ENCODE results near the gene OSBPL3.

Gene OSBPL3

DNA sequence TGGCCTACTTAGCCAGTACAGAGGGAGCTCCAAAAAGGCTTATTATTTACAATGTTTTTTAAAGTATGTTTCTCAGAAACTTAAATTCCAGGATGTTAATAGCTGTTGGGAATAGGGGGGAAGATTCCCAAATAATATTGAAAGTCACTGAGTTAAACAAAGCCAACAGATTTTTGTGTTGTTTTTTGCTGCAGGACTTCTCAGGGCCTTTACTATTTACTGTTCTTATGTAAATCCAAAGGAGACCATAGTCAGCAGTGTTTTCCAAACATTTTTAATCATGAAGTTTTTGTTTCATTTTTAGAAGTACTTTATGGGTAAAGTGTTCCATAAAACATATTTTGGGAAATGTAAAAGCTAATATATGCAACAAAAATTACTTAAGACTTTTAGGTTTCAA, 122.4 kb downstream of the OSBPL3 start:
- no peak for FAIRE-seq

DNA sequence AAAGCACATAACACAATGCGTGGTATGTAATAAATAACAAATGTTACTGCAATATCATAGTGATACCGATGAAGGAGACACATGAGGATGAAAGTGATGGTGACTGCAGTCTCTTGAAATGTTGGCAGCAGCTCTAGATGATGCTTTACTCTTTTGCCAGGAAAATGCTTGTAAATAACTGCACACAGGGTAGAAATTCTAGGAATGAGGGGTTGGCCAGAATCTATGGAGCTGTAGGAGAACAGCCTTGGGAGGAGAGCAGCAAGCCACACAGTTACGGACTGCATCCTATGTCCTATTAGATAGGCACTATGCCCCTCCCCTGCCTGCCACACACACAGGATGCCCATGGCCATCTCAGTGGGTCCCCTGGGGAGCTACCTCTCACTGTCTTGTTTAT, 125.1 kb downstream of the OSBPL3 start:
- no peak for FAIRE-seq

DNA sequence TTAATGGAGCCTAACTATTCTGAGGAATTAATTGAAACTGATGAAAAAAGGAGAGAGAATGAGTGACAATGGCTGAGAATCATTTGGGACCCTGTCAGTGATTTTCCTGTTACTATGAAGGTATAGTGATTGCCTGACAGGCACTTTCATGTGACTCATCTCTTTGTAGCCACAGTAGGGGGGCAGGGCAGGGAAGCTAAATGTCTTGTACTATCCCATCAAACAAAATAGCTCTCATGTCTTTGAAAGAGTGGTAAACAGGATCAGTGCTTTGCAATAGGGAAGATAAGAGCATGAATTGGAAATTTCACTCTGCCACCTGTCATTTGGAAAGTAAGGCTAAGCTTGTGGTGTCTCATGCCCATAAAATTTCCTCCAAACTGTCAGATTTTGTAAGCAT, 128.2 kb downstream of the OSBPL3 start:
- FAIRE-seq = no peak

DNA sequence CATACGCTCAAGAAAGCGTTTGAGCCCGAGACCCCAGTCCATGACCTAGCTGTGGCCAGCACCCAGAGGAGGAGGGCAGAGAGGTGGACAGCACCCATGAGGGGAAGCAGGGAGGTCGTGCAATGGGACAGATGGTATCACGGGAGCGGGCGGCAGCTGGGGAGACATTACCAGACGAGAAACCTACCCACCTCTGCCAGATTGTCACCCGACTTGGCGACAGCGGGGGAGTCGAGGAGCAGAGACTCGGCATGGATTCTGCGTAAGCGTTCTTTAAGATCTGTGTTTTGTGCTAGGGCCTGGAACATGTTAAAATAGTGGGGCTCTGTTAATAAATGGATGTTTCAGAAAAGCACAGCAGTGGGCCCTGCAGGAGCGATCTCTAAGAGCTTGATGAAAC, 131.1 kb downstream of the OSBPL3 start:
- no peak for FAIRE-seq

DNA sequence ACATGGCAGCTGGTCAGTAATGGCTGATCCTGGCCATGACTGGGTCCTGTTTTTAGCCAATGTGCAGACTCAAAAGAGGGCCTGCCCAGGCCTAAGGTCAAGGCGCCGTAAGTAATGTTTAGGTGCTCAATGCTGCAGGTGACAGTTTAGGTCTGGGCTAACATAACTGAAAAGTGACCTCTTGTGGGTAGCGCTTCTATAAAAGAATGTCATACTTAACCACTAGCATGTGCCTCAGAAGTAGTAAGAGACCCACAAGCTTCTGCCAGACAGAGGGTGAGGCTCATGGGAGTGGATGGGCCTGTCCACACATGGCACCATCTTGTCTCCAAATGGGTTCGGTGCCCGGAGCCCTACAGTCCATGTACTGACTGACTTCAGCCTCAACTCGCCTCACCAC, 132.2 kb downstream of the OSBPL3 start:
- FAIRE-seq = no peak

DNA sequence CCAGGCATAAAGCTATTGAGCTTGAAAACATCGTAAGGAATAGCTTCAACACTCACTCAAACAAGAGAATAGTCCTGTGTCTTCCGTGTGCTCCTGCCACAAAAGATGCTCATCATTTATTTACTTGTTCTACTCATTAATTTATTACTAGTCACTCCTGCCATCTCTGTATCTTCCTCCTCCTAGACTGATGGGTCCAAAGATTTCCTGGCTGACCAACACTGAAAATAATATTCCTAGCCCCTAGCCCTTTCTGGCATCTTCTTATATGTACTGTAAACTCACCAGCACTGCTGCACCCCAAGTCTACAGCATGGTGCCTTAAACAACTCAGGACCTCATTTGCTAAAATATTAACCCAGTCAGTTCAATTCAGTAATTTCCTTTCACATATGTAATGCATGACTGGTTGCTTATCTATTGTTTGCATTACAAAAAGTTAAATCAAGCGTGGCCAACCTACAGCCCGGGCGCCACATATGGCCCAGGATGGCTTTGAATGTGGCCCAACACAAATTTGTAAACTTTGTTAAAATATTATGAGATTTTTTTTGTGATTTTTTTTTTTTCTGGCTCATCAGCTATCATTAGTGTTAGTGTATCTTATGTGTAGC, 136.1 kb downstream of the OSBPL3 start:
- FAIRE-seq = no peak

DNA sequence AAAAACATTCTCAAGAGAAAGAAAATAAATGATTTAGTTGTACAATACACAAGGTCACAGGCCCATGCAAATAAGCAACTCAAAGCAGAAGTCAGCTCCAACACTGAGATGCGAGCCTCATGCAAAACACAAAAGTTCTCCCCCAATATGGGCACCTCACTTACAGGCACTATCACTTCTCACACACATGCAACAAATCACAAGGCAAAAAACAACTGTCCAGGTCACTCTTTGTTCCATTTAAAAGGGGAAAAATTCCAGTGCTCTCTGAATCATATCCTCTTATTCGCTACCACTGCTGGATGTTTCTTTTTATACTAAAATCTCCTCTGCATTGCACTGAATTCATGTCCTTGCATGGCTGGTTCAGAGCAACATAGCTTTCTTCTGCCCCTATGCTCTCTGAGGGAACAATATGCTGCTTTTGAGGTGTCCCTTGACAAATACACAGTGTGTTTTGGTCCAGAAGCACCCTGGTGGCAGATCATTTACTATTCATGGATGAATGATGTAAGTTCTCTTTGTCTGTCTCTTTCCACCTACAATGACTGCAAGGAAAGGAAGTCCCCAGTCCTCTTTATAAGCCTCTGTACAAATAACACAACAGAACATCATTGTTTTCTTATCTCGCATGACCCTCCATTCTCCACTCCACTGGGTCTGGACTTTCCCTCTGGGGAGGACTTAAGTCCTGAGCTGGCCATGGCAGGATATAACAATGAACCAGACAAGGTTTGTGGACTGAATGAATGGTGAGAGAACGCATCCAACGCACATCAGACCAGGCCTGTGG, 137.3 kb downstream of the OSBPL3 start:
- FAIRE-seq = no peak

DNA sequence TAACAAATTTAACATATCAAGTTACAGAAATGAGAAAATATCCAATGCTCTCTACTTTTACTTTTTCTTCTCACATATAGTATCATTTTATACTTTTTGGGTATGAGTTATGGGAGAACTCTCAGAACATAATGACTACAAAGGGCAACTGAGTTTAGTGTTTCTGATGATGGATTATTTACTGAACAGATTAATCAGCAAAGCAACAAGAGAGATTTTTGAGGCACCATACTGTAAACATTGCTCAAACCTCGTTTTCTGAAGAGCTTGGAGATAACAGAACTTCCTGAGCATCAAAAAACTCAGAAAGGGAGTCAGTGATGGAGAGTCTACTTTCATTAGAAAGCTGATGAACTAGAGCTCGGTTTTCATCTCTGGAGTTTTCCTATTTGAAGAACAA, 137.9 kb downstream of the OSBPL3 start:
- no peak for FAIRE-seq

DNA sequence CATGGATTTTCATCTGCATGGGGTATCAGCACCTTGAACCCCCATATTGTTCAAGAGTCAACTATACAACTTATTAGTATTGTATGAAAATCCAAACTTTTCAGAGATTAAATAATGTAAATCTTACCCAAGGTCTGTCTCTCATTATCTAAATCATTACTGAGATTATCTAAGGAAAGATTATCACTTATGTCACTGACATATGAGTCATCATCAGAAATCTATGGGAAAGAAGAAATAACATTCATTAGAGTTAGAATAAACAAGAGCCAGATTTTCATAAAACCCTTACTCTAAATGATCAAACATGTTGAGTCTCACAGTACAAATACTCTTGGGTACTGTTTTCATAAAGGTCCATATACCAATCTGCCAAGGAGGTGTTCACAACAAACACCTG, 139.4 kb downstream of the OSBPL3 start:
- no peak for FAIRE-seq

DNA sequence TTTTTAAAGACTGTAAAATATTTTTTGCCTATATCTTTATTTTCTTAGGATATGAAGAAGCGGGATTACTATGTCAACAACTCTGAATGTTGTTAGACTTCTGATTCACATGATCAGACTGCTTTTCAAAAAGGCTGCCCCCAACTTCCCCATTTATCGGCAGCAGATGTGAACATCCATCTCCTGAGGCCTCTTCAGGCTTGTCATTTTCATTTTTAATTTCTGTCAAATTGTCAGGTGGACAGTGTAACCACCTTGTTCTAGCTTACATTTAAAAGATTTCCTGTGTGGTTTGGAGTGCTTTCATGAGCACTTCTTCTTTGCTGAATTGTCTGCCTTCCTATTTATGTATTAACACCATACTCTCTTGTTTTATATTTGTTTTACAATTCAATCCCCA, 143.9 kb downstream of the OSBPL3 start:
- no peak for FAIRE-seq

DNA sequence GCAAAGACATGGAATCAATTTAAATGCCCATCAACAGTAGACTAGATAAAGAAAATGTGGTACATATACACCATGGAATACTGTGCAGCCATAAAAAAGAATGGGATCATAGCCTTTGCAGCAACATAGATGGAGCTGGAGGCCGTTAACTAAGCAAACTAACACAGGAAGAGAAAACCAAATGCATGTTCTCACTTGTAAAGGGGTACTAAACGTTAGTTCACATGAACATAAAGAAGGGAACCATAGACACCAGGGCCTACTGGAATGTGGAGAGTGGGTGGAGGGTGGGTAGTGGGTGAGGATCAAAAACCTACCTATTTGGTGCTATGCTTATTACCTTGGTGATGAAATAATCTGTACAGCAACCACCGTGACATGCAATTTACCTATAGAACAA, 144.3 kb downstream of the OSBPL3 start:
- FAIRE-seq = no peak

DNA sequence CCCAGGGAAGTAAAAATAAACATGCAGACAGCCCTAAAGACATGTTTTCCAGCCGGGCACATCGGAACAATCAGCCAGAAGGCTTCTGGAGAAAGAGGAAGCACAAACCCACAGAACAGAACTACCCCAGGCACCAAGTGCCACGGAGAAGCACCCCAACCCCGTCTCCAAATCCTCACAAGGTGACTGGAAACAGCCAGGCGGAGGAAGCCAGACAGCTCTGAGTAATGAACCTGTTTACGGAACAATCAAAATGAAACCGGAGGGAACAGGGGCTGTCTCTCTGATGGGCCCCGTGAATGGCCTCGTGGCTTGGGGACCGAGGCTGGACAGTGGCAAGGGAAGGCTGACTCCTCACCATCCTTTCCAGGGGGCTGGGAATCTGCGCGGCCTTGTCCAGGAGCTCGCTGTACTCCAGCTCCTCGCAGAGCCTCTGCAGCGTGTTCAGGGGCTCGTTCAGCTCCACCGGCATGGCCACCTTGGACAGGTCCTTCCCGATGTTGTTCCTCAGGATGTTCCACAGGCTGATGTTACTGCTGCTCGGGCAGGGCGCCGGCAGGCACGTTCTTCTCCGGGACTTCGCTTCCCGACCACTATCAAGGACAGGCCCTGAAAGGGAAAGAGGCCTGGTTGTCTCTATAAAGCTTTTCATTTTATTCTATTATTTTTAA, 145.7 kb downstream of the OSBPL3 start:
- no peak for FAIRE-seq

DNA sequence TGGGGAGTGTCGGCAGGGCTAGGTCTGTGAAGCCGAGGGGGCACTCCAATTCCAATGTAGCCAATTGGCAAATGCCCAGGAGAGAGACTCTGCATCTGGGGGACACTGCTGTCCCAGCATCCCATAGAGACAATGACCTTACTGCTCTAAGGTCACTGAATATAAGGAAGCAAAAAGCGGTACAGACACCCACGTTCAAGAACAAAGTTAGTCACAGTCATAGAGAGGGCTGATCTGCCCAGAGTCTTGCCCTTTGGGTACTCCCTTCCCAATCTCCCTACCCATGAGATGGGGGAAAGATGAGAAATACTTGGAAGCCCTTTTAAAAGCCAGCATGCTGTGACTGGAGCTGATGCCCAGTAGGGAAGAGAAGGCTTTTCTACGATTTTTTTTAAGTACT, 146.4 kb downstream of the OSBPL3 start:
- FAIRE-seq = no peak

DNA sequence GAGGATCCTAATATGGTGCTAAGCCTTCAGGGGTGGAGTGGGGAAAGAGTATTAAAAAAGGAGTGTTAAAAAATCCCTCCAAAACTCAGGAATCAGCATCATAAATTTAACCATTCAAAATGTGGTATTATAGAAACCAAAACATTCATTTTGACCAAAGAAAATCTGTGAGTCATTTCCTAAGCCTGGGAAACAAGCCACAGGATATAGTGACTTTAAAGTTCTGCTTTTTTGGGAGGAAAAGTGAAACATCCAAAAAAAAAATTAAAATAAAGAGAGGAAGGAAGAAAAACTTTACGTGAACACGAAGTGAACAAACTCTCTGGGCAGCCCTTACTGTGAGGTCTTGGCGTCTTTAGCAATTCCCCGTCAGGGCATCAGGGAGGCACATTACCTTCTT, 148.7 kb downstream of the OSBPL3 start:
- FAIRE-seq = no peak

DNA sequence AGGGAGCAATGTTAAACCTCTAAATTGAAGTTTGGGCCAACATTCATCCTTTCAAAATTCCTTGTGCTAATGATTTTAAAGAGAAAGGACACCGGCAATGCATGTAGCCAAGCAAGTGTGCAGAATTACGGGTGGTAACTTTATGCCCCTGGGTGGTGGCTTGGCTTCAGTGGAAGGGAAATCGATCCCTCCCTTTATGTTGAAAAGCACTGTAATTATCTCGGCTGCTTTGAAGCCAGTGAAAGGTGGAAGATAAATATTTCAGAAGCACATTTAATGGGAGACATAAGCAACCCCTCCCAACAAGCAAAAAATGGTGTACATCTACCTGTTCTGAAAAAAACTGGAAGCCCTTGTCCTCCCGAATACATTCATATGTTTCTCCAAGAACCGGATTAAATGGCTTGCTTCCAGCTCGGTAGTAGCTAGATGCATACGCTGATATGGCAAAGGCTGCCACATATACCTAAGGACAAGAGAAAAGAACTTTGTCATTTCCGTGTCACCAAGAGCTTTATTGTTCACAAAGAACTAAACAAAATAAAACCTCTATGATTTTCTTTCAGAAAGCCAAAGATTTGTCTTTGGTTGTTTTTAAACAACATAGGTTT, 149.4 kb downstream of the OSBPL3 start:
- no peak for FAIRE-seq

DNA sequence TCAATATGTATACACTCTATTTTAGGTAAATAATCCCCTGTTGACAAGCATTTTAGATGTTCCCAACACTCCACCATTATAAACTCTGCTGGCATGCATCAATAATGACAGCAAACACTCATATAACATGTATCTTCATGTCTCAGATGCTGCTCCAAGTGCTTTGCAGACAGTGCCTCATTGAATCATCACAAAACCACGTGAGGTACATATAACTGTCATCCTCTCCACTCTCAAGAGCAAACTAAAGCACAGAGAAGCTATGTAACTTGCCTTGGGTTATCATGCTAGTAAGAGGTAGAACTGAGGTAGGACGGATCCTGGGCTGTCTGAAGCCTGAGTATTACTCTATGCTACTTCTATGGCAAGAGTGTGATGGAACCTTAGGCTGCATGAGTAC, 150.2 kb downstream of the OSBPL3 start:
- no peak for FAIRE-seq

DNA sequence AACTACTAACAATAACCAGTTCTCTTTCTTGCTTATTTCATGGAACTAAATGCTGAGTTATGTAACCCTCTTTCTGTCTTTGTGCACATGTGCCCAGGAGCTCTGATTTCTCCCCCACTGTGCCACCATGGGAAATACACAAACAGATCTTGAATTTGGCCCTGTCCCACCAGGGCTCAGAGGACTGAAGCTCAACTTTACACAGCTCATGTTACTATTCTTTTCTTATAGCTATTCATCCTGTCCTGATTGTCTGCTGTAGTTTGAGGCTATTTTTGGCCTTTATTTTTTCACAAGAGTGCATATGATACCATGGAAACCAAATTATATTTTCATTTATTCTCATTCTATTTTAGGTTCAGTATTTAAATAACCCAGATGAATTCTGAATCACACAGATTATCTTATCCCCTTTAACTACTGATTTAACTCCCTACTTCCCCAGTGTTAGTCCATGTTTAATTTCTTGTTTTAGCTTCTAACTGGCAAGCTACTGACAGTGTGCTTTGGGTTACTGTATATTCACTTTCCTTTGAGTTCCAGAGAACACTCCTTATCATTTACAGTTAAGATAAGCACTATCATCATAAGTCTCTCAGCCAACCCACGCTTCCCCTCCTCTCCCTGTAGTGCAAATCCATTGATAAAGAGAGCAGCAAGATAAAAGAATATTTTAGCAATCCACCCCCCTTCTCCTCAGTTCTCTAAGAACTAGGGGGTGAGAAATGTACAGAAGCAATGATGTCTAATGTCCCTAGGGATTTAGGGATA, 150.9 kb downstream of the OSBPL3 start:
- FAIRE-seq = no peak

DNA sequence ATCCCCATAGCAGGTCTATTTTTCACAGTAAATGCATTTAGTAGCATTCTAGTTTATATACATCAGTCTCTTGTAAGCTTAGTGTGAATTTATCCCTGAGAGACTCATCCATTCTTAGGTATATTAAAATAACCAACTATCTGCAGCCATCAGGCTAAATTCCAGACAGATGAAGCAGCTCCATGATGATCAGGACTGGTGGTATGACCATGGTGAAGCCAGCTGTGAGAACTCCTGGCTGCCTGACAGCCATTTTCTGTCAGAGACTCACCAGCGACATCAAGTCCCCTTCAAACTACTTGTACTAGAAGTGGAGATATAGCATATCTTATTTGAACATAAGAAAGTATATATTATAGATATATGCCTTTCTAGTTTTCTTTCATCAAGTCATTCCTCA, 152.4 kb downstream of the OSBPL3 start:
- no peak for FAIRE-seq

DNA sequence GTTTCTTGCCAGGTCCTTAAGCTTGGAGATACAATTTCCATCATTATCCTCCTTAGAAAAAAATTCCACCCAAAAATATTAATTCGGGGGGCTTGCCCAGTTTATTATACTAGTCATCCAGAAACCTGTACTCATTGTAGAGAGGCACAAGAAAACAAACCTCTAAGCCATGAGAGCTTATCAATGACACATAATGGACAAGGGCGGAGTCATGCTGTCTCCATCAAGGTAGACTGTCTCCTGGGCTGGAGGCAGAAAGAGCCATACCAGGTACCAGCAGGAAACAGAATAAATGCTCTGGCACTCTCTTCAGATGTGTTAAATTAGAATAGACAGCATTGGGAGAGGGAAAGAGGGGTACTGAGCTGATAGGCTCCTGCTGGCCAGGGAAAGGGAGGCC, 153.0 kb downstream of the OSBPL3 start:
- no peak for FAIRE-seq

DNA sequence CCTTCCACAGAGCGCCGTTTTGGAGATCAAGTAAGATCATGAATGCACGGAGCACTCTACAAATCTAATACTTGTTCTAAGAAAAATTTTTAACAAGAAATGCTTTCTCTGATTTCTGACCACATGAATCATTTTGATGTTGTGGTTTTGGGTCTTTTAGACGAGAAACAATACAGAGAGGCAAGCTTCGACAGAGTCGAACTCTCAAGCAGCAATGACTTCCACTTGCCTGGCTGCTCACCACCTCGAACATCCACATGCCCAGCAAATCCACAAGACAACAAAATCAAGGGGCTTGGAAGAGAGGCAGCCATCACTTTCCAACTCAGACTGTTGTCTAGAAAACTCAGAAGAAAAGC, 153.3 kb downstream of the OSBPL3 start:
- FAIRE-seq = no peak

DNA sequence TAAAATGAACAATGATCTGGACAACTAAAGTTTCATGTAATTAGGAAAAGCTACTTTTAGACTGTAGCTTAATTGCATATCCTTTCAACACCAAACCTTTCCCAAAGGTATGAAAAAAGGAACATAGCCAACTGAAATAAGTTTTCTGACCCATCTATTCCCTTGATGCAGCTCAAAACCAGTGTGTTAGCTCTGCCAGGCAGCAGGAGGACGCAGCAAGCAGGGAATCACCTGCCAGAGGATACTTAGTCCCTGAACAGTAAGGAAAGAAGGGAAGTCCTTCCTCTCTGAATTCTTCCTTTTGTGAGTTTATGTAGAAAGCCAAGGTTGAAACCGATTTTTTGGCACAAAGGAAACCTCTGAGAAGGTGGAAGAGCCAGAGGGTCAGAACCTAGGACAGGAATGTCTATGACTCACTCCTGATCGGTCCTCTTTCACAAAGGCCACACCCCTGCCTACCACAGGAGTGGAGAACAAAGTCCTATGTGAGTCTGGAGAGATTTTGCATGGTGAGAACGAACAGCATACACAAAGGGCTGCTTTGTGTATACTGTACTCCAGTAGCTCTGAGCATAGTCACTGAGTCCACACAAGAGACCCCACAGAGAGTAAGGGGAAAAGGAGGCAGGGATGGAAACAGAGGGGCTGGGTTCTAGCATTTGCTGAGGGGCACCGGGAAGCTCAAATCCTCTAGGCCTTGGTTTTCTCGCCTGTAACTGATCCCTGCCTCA, 153.9 kb downstream of the OSBPL3 start:
- no peak for FAIRE-seq

DNA sequence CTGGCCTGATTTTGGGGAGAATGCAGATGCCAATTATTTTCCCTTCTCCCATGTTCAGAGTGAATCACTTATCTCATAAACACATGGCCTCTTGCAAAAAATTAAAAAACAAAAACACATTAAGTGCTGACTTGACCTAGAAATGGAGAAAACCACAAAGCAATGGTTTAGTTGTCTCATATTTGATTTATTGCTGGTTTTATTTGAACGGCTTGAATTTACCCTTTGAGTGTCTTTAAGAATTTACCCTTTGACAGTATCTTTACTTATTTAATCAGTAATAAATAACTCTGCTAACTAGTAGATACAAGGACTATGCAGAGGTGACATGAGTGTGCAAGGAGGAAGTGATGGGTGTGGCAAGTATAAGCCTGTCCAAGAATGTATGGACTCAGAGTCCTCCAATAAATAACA, 154.6 kb downstream of the OSBPL3 start:
- FAIRE-seq = no peak

DNA sequence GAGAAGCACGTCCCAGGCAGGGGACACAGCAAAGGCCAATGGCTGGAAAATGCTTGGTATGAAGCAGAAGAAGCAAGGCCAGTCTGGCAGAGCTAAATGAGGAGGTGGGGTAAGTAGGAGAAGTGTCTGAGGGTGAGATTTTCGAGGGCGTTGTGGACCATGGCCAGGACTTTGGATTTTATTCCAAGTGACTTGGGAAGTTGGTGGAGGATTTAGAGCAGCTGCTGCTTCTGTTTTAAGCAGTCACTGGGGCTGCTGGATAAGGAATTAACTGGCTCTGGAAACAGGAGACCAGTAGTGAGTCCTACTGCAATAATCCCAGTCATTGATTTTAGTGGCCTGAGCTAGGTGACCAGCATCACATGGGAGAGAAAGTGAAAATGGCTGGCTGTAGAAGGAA, 155.1 kb downstream of the OSBPL3 start:
- FAIRE-seq = no peak
